ENCODE results near the gene BCAS3. TPM values are rescaled to one million over a fixed set of nuclear protein-coding genes. Genes with fewer than 3 reads are reported as not detected.

The BCAS3 gene
- total RNA-seq, 1 donor, result 23.7 TPM

- no peak for TF ChIP-seq CTCF (IDR thresholded peaks at IDR 0.05; ENCODE audit: insufficient read depth, low read depth, low read length)
- no peak for DNase-seq (ENCODE audit: low read depth)
- no peak overlapping the region for H3K4me3 ChIP-seq (ENCODE audit: low read depth, low read length)
Observed at GRCh38 chr17:61380836-61381525, 703.3 kb downstream of the BCAS3 start.

GRCh38 chr17:61381537-61381936 is 703.9 kb downstream of the BCAS3 start:
- DNase-seq (ENCODE audit: low read depth), result no peak
- no peak for TF ChIP-seq CTCF (IDR thresholded peaks at IDR 0.05; ENCODE audit: insufficient read depth, low read depth, low read length)
- H3K4me3 ChIP-seq (ENCODE audit: low read depth, low read length), result no peak overlapping the region

- no peak overlapping the region for H3K4me3 ChIP-seq (ENCODE audit: low read depth, low read length)
- no peak for TF ChIP-seq CTCF (IDR thresholded peaks at IDR 0.05; ENCODE audit: insufficient read depth, low read depth, low read length)
- no peak for DNase-seq (ENCODE audit: low read depth)
Observed at GRCh38 chr17:61382796-61383688, 705.4 kb downstream of the BCAS3 start.

- peak; percentile 71 for DNase-seq (ENCODE audit: low read depth)
- no peak for TF ChIP-seq CTCF (IDR thresholded peaks at IDR 0.05; ENCODE audit: insufficient read depth, low read depth, low read length)
- H3K4me3 ChIP-seq (ENCODE audit: low read depth, low read length), result no peak overlapping the region
Observed at GRCh38 chr17:61383689-61384201, 706.1 kb downstream of the BCAS3 start.

GRCh38 chr17:61384354-61384691 is 706.7 kb downstream of the BCAS3 start:
- no peak overlapping the region for H3K4me3 ChIP-seq (ENCODE audit: low read depth, low read length)
- no peak for TF ChIP-seq CTCF (IDR thresholded peaks at IDR 0.05; ENCODE audit: insufficient read depth, low read depth, low read length)
- no peak for DNase-seq (ENCODE audit: low read depth)

- no peak for TF ChIP-seq CTCF (IDR thresholded peaks at IDR 0.05; ENCODE audit: insufficient read depth, low read depth, low read length)
- no peak overlapping the region for H3K4me3 ChIP-seq (ENCODE audit: low read depth, low read length)
- DNase-seq (ENCODE audit: low read depth), result no peak
Observed at GRCh38 chr17:61384692-61385576, 707.3 kb downstream of the BCAS3 start.
